ENCODE results near the gene EML1.

EML1 gene

DNA sequence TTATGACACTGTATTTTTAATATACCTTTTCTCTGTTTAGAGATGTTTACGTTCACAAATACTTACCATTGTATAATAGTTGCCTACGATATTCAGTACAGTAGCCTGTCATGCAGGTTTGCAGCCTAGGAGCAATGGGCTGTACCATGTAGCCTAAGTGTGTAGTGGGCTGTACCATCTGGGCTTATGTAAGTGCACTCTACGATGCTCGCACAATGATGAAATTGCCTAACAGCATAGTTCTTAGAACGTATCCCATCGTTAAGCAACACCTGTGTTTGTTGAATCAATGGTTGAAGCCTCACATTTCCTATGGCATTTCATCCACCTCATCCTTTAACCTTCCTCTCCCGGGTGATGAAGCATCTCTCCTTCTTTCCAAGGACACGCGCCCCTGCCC lies 12.5 kb upstream of the EML1 start:
- DNase-seq: no peak

DNA sequence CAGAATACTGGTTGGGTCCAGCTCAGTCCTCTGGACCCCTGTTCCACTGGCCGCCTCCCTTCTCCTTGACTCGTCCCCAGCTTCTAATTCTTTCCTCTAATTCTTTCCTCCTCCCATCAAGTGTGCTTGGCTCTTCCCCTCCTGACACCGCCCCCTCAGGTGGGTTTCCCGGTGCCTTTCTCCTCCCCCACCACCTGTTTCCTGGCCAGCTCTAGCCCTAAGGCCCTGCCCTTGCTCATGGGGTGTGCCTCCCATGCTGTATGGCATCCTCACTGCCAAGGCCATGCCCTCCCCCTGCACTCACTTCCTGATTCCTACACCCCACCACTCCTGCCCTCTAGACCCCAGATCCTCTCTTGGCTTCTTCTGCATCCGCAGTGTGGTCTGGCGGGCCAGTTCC lies 12.1 kb upstream of the EML1 start:
- no peak for DNase-seq

DNA sequence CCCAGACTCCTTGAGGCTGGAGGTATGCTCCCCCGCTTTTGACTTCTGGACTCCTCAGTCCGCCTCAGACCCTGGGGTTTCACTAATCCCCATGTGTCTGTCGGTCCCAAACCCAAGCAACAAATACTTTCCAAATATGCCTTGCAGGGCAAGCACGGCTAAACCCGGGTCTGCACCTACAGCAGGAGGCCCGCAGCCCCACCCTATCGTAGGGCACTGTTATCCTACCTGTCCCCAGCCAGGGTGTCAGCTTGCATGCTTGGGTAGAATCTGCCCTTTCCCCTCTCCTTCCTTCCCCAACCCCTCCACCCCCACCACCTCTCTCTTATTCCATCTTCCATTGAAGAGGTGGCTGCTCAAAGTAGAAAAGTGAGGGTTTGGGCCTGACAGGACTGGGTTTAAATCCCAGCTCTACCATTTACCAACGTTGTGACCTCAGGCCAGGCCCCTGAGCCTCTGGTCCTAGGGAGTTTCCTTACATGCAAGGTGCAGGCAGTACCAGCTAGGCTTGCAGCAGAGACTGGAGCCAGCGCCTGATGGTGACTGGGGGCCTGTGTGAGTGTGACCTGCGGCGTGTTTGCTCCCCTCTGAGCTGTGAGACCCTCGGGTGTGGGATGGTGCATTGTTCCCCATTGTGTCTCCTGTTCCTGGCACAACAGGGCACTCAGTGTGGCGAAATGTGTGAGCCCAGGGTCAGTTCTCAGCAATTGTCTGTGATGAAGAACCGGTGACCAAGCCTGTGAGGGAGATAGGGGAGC lies 11.2 kb upstream of the EML1 start:
- no peak for DNase-seq

DNA sequence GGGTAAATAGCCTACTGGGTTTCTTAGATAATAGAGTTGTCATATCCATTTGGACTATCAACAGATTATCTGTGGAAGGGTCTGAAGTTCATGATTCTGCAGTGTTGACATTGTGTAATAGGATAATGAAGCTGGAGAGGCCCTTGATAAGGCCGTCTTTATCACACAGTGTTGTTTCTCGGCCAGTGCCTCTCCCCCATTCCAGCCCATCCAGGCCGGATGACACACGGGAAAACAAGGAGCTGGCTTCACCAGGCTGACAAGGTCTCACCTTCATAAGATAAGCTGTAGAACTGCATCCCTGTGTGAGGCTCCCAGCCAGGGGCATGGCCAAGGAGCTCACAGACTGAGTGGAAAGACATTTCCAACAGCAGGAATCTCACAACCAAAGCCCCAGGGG lies 8.7 kb upstream of the EML1 start:
- no peak for DNase-seq

DNA sequence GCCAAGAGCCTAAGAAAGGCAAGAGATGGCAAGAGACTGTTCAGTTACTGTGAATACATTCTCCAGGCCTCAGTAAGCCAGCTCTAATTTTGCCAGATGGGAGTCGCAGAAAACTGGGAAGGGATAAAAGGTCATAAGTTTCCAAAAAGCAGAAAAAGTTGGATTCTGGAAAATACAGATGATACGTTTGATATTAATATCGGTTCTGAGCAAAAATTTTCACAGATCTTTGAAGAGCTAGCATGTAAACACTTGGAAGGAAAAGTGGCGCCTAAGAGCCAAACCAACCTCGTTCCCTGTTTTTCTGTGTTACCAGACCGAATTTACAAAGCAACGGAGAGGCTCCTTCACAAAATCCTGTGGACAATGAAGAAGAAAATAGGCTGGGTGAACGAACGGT lies 7.8 kb upstream of the EML1 start:
- no peak for DNase-seq

DNA sequence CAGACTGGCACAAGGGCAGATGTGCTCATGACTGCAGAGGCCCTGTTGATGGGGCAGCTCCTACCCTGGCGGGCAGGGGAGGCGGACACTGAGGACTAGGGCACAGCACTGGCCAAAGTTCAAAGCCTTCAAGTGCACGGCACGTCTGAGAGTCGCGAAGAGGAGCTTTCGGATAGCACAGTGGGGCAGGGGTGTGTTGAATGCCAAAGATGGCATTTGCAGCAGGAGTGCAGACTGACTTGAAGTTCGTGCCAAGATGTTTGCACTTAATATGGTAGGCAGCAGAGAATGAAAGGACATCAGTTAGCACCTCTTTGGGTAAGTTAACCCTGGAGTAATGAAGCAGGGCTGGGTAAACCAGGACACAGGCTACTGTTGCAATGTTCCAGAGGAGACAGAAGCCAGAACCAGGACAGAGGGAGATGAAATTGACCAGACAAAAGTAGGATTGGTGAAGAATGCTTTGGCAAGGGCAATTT lies 6.7 kb upstream of the EML1 start:
- DNase-seq: no peak

DNA sequence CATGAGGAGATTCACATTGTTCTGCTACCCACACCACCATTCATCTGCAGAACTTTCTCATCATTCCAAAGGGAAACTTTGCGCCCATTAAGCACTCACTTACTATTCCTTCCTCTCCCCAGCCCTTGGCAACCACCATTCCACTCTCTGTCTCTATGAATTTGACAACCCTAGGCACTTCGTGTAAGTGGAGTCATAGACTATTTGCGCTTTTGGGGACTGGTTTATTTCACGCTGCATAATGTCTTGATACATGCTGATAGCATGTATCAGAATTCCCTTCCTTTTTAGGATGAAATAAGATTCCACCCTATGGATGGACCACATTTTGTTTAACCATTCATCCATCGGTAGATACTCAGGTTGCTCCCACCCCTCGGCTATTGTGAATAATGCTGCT lies 4.5 kb upstream of the EML1 start:
- no peak for DNase-seq

DNA sequence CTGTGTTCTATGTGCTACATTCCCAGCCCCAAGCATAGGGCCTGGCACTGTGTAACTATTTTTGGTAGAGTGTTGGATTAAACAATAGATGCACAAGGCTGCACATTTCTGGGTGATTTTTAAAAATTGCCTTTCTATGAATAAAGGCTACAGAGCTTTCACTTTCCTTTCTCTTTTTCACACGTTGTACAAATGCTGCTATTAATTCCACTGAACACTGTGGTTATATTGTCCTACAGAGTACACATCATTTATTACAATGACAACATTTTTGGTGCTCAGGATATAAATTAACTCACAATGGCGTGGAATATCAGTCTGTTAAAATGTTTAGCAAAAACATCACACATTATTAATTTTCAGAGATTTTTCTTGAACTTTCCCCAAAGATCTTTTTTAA lies 3.6 kb upstream of the EML1 start:
- no peak for DNase-seq

DNA sequence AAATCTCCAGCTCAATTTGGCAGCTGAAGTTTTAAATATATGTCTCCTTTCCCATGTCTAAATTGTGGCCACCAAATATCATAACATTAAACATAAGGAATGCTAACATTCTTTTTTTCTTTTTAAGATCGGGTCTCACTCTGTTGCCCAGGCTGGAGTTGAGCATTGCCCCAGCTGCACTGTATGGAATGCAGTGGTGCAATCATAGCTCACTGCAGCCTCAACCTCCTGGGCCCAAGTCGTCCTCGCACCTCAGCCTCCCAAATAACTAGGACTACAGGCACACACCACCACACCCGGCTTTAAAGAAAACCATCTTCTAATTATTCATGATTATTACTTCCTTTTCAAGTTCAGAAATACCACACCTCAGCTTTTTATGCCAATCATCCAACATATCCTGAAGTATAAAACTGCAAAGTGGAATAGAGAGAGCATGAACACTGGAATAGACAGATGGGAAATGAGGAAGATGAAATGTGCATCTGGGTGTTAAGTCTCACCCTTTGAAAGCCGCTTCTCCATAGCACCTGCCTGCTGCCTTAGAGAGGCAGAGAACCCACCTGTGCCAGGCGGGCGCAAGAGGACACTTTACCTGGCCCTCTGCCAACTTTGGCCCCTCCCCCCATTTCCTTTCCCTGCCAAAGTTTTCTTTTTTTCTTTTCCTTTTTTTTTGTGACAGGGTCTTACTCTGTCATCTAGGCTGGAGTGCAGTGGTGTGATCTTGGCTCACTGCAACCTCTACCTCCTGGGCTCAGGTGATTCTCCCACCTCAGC lies 2.8 kb upstream of the EML1 start:
- no peak for DNase-seq

DNA sequence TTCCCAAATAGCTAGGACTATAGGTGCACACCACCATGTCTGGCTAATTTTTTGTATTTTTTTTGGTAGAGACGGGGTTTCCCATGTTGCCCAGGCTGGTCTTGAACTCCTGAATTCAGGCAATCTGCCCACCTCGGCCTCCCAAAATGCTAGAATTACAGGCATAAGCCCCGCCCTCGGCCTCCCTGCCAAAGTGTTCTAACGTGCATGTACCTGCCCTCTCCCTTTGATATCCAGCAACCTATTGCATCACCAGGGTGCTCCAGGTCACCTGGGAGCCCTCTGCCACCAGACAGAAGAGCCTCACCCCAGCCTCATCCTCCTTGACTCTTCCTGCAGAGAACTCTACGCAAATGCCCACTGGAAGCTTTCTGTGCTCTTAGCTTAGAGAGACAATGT lies 2.2 kb upstream of the EML1 start:
- DNase-seq: no peak

DNA sequence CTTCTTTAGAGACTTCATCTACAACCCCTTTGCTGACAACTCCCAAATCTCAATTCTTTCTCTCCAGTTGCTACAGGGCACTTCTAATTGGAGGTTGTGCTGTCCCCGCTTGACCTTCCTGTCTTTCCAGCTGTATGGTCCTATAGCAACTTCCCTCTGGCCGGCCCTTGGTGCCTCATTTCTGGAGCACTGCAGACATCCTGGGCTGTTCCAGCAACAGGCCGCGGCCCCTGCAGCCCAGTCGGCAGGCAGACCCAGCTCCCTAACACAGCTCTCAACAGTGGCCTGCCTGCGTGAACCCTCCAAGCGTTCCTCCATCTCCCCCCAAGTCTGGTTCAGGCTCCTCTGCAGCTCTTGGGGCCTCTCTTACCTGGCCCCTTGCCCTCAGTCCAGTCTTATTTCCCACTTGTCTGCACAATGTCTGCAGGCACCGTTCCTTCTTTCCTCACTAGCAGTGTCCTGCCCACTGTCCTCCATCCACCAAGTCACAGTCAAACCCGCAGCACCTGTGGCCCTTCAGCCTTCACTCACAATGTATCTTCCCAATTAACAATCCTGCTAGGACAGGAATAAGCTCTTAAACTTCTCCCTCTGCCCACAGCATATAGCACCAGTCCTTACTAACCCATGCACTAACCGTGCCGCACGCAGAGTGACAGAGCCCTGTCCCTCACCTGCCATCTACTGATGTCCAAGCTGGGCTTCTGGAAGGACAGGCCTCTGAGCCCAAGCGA lies 1.6 kb upstream of the EML1 start:
- DNase-seq: no peak

DNA sequence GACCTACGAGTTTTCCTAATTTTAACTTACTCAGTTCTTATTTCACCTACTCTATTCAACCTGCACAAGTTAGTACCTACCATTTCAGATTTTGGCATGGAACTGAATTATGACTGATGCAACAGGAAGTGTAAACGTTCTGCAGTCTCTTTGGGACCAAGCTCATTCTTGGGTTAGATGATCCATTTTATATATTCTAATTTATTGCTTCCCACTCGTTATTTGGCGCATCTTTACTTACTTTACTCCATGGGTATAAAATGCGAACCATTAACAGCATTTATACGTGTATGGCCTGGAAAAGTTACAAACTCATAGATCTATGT lies 1.0 kb upstream of the EML1 start:
- DNase-seq: no peak

DNA sequence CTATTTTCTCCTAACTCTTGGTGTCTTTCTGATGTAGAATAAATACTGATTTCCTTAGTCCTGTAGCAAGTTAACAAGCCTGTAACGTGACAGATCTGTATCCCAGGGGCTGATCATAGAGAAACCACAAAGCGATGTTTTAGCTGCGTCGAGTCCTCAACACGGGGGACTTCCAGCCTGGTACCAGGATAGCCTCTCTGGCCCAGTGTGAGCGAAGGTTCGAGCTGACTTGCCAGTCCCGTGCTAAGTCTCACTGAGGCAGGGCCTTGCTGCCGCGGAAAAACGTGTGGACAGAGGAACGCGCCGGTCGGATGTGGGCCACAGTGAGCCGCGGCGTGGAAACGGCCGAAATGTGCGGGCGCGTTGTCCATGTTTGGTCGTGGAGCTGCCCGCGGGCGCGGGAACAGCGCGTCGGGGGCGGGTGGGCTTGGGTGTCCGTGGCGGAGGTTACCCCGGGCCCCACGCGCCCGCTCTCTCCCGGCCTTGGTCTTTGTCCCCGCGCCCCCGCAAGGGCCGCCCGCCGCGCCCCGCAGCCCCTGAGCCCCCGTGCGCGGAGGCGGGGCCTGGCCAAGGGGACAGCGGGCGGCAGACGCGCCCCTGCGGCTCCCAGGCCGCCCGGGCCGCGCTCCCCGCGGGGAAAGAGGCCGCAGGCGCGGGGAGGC lies 531 bp upstream of the EML1 start:
- peak; percentile 50 for DNase-seq

DNA sequence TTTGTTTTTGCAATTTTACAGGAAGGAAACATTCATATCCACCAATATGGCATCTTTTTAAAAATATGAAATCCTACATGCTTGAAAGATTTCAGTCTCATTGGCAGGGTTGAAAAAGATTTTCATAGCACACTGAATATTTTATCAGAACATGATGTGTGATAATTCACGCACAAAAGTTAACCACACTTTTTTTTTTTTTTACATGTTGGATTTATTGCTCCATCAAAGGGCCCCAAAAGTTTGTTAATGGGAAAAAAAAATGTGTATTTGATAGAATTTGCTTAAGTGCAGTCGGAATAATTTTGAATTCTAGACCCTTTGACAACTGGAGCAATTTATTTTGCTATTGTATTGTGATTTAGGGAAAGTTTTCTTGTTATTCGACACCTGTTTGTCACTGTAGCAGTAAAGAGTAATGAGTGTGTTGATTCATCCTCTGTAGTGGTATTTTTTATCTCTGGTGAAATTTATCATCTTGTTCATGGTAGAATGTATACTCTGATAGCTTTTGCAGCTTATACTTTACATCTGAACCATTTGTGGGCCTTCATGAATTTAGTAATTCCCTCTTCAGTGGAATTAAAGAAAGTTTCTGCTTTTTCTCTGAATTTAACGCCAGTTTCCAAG lies 1.1 kb downstream of the EML1 start:
- DNase-seq: no peak

DNA sequence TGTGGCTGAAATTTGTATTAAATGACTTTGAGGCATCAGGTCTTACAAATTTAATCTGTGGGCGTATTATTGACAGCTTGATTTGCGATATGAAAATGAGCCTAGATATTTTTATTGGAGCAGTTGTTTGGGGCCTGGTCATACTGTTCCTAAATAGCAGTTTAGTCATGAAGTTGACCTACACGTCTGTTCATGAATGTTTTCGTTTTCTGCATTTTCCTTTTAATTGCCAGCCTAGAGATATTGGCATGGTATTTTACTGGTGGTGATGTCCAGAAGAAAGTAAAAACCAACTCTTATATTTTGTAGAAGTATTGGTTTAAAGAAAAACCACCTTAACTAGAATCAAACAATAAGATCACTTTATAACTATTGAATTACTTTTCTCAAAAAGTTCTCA lies 1.8 kb downstream of the EML1 start:
- no peak for DNase-seq

DNA sequence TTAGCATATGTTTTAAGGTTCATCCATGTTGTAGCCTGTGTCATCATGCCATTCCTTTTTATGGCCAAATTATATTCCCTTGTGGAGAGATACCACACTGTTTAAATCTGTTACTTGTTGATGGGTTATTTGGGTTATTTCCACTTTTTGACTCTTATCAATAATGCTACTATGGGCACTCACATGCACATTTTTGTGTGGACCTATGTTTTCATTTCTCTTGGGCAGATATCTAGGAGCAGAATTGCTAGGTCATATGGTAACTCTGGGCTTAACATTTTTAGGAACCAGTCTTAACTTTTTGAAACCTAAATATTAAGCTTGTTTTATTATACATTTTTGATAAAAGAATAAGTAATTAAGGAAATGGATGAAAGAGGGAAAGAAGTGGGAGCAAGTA lies 4.0 kb downstream of the EML1 start:
- DNase-seq: no peak

DNA sequence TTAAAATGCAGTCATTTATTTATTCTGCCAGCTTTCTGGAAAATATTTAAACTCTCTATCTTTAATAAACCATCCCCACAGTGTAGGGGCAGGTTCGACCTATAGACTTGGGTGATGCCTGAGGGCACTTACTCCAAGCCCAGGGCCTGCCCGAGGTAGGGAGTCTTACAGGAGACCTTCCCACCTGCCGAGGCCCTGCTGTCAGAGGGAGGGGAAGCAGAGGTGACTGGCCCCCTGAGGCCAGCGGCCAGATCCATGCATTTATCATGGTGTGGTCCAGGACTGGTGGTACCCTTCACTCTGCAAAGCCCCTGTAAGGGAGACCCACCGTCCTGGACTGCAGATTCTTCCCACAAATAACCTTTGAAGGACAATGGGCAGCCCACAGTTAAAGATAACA lies 7.6 kb downstream of the EML1 start:
- no peak for DNase-seq

DNA sequence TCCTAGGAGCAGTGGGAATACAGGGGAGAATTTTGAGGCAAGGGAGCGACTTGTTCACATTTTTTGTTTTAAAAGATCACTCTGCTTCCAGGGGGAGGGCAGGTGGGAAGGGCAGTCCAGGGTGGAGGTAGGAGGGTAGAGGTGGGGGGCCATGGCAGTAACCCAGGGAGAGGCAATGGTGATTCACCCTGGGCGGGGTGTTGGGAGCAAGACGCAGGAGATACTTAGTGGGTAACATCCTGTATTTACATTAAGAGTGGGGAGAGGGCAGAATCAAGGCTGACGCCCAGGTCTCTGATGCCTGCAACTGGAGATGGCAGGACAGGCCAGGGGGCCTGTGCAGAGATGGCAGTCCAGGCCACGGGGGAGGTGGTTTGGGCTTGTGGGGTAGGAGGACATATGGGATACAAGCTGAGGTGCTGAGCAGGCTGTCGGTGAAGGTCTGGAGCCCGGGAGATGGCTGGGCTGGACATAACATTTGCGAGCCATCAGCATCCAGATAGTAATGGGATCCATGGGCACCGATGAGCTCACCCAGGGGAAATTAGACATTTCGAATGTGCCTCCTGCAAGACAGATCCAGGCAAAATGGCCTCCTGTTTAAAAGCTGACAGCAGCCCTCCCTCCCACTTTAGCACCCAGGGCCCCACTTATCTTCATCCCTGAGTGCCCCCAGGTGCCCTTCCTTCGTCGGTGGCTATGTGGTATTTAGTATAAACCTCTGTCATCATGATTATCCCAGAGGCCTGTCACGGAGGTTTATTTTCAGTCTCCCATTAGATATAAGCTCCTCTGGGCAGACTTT lies 9.3 kb downstream of the EML1 start:
- no peak for DNase-seq

DNA sequence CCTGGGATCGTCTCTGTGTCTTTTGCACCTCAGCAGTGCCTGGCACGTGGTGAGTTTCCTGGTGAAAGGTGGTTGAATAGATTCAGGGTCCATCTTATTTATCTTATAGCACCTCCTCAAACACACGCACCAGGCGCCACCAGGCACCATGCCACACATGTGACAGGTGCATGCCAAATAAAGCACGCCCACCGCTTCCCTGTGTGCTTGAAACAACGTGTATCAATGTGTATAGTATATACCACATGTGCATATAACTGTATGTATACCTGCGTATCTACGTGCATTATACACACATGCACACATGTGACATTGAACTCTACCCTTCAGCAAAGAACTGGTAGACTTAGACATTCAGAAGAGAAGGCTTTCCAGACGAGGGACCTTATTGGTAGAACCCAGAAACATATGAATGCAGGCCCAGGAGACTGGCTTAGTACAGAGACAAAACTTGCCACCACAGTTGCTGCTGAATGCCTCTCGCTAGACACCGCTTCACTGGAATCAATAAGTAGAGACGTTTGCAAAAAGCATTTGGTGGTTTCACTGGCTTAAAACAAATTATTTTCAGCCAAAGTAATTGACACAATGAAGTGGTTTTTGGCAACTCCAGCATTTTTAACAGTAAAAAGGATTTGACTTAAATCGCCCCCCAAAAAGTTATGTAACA lies 10.0 kb downstream of the EML1 start:
- DNase-seq: no peak

DNA sequence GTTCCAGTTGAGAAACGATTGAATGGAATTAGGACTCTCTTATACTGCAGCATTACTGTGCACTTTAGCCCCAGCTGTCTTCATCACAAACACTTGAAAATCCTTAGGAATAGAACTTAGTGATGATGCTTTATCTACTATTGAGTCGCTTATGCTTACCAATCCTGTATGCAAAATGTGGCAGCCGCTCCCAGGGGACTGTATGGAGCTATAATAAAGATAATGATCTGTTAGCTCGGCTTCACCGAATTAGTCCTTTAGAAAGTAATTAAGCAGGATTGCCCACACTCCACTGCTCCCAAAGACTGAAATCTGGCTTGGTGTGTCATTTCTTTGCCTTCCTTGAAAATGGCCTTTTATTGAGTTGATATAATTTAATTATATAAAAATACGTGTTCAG lies 10.6 kb downstream of the EML1 start:
- DNase-seq: no peak

DNA sequence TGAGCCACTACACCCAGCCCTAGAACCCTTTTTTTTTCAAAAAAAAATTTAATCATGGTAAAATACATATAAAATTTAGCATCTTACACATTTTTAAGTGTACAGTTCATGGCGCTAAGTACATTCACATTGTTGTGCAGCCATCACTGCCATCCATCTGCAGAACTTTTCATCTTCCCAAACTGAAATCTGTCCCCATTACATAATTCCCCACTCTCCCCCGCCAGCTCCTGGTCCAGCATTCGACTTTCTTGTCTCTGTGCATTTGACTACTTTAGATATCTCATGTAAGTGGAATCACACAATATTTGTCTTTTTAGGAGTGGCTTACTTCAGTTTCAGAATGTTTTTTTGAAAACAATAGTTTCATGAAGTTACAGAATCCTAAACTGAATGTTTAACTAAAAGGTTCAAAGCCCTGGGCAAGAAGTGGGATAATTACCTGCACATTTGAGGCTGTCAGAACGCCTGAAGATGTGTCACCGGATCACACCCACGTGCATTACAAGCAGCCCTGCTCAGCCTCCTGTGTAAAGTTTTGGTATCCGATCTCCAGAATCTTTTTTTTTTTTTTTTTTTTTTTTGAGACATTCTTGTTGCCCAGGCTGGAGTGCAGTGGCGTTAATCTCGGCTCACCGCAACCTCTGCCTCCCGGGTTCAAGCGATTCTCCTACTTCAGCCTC lies 12.7 kb downstream of the EML1 start:
- DNase-seq: no peak
